IPS-NIHi11 (cell line): ENCODE measurements around the gene FALEC.

Source experiments
- DNase-seq: peaks from one replicate; pipeline ENCODE4 v3.0.0; 2012; ENCODE audit warnings: mixed read lengths, low spot score

FALEC gene

GRCh38 chr1:150545486-150546032 lies 30.0 kb downstream of the FALEC start:
- no peak for DNase-seq

- no peak for DNase-seq
These were observed 30.9 kb downstream of the FALEC start for GRCh38 chr1:150546294-150546937.

- DNase-seq, result no peak
These were observed 32.7 kb downstream of the FALEC start for GRCh38 chr1:150548324-150548631.

GRCh38 chr1:150548632-150549495 lies 33.3 kb downstream of the FALEC start, which contains the start of gene ADAMTSL4:
Gene ADAMTSL4, plus strand, starts transcription at chr1:150549408. Its CDS starts 2,881 bp downstream, at chr1:150552289.
- DNase-seq, result peak; percentile 81

GRCh38 chr1:150549496-150550221 lies 34.1 kb downstream of the FALEC start:
- DNase-seq, result peak; percentile 69

GRCh38 chr1:150550222-150551050 lies 34.9 kb downstream of the FALEC start:
- no peak for DNase-seq

GRCh38 chr1:150551051-150551783 lies 35.7 kb downstream of the FALEC start:
- DNase-seq, result no peak

- DNase-seq, result no peak
These were observed 36.2 kb downstream of the FALEC start for GRCh38 chr1:150551784-150552127.

GRCh38 chr1:150552128-150552910 lies 36.8 kb downstream of the FALEC start:
- DNase-seq, result peak; percentile 29

GRCh38 chr1:150552911-150553289 lies 37.3 kb downstream of the FALEC start:
- no peak for DNase-seq

GRCh38 chr1:150553392-150554085 lies 38.0 kb downstream of the FALEC start:
- DNase-seq, result no peak

- DNase-seq, result no peak
These were observed 38.5 kb downstream of the FALEC start for GRCh38 chr1:150554086-150554452.

GRCh38 chr1:150555198-150555970 lies 39.8 kb downstream of the FALEC start:
- no peak for DNase-seq

- DNase-seq, result no peak
These were observed 40.7 kb downstream of the FALEC start for GRCh38 chr1:150555971-150556865.

- no peak for DNase-seq
These were observed 41.6 kb downstream of the FALEC start for GRCh38 chr1:150557065-150557600.

GRCh38 chr1:150557813-150558212 lies 42.3 kb downstream of the FALEC start:
- DNase-seq, result no peak

GRCh38 chr1:150558303-150558704 lies 42.8 kb downstream of the FALEC start:
- DNase-seq, result no peak
